Activated T-cell treated with anti-CD3 and anti-CD28 coated beads for 1 hour (primary cell): ENCODE data around the gene SORCS2.
"Not testable (repeated sequence)": the region's sequence is repeated elsewhere in the genome, so short reads cannot be mapped to it uniquely, and the experiment has no call there.

Experiments
- DNase-seq: peaks from one replicate; pipeline ENCODE4 v3.0.0-alpha.2; 2020; ENCODE audit warnings: low read depth

Gene SORCS2

DNA sequence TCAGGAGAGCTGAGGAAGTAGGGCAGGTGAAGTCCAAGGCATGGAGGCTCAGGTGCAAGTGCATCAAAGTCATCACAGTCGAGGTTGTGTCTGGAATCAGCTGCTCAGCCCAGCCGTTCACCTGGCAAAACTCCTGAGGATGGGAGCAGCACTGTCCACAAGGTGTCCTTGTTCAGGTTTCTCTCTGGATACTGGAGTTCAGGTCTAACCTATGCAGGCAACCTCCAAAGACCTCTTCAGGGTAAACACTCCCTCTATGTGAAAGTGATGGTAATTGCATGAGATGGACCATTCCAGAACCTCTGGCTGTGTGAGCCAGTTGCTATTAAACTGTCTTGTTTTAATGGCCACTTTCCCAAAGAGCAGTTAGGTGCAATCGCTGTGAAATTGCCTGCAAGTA lies 362.6 kb downstream of the SORCS2 start:
- DNase-seq, result no peak

DNA sequence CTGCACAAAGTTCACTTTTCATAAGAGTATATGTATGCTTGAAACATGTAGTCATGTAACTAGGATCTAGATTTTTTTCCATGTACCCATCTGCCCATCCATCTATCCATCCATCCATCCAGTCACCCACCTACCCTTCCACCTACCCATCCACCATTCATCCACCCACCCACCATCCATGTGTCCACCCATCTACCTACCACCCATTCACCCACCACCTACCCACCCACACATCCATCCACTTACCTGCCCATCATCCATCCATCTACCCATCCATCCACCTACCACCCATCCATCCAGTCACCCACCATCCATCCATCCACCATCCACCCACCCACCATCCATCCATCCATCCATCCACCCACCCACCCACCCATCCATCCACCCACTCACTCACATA lies 364.2 kb downstream of the SORCS2 start:
- no peak for DNase-seq

DNA sequence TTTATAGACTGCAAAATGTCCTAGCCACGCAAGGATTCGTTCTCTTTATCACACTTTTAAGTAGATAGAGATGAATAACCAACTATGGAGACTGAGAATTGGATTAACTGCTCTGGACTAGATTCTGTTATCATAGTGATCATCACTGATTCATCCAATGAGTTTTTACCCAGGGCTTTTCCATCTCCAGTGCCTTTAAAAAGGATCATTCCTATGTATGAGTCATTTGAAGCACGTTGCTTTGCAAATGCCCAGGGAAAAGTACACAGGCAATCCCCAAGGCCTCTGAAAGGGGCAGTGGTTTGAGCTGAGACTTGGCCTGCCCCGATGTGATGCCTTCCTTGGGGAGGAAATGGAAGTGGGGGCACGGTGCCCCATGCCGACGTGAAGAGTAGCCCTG lies 365.1 kb downstream of the SORCS2 start:
- no peak for DNase-seq

DNA sequence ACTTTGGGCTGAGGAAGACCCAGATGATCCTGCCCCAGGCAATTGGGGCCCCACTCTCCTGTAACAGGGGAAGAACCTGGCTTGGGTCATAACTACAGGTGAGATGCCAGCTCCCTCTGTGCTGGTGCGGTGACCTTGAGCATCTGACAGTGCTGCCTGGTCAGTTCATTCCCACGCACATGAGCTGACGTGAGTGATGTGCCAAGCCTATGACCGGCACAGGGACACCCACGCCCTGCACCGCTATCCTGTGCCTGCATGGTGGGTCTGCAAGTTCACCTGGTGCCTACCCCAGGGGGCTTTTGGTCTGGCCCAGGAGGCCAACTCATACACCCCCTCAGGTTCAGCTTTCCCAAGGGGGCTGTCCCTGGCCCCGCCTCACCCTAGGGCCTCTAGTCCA lies 366.1 kb downstream of the SORCS2 start:
- no peak for DNase-seq

DNA sequence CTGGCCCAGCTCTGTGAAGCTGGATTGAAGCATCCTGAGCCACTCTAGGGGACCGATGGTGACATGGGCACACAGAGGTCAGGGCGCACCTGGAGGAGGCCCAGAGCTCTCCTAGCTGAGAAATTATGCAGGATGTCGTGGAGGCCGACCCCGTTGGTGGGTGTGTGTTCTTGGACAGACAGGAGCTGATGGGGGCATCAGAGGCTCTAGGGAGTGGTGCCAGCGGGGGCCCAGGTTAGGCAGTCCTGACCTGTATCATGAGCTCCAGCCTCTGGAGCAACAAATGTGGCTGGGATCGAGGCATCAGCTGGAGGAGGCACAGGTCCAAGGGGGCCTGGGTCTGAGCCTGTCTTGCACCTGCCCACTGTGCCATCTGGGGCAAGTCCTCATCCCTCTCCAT lies 367.0 kb downstream of the SORCS2 start:
- no peak for DNase-seq

DNA sequence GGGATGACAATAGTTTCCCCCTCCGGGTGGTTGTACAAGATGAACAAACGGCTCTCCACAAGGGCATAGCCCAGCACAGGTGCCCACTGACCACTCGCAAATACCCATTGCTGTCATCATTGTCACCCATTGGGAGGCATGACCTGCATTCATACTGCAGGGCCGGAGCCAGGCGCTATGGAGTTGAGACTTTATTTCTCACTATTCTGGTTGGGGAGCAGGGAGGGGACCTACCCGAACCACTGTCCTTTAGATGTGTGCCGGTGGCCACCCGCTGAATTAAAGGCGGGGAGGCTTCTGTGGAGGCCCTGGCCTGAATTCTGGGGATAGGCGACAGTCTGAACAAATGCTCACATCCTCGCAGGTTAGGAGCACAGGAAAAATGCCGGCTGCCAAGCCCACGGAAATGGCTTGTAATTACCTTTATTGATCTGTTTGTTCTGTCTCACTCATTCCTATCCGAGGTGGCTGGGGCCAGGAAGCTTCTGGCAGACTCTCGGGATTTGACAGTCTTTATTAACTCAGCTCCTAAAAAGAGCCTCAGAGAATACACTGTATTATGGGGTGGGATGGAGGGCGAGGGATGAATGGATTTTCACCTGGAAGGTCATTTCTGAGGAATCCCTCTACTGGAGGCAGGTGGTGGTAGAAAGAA lies 367.5 kb downstream of the SORCS2 start:
- DNase-seq, result no peak

DNA sequence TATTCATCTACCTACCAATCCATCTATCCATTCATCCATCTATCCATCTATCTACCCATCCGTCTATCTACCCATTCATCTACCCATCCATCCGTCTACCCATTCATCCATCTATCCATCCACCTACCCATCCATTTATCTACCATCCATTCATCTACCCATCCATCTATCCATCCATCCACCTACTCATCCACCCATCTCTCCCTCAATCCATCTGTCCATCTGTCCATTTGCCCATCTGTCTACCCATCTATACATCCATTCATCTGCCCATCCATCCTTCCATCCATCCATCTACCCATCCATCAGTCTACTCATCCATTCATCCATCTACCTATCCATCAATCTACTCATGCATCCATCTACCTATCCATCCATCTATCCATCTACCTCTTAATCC lies 369.2 kb downstream of the SORCS2 start:
- DNase-seq, result no peak

DNA sequence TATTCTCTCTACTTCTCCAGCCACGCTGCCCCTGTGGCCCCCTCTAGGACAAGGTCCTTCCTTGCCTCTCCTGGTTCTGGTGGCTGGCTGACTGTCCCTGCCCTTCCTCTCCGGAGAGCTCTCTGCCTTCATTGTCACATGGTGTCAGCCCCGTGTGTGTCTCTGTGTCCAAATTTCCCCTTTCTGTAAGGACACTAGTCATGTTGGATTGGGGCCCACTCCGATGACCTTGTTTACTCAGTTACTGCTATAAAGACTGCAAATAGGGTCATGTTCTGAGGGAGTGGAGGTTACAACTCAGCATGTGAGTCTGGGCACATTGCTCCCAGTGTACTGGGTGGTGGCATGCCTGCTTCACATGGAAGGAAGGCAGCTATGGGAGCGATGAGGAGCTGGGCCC lies 371.9 kb downstream of the SORCS2 start:
- DNase-seq, result no peak

DNA sequence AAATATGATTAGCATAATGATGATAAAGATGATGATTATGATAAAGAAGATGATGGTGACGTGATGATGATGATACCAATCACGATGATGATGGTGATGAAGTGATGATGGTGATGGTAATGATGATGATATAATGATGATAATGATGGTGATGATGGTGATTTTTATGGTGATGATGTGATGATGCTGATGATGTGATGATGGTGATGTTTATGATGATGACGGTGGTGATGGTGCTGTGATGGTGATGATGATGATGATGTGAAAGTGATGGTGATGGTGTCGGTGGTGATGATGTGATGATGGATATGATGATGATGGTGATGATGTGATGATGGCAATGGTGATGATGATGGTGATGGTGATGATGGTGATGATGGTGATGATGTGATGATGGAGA lies 373.1 kb downstream of the SORCS2 start:
- no peak for DNase-seq

DNA sequence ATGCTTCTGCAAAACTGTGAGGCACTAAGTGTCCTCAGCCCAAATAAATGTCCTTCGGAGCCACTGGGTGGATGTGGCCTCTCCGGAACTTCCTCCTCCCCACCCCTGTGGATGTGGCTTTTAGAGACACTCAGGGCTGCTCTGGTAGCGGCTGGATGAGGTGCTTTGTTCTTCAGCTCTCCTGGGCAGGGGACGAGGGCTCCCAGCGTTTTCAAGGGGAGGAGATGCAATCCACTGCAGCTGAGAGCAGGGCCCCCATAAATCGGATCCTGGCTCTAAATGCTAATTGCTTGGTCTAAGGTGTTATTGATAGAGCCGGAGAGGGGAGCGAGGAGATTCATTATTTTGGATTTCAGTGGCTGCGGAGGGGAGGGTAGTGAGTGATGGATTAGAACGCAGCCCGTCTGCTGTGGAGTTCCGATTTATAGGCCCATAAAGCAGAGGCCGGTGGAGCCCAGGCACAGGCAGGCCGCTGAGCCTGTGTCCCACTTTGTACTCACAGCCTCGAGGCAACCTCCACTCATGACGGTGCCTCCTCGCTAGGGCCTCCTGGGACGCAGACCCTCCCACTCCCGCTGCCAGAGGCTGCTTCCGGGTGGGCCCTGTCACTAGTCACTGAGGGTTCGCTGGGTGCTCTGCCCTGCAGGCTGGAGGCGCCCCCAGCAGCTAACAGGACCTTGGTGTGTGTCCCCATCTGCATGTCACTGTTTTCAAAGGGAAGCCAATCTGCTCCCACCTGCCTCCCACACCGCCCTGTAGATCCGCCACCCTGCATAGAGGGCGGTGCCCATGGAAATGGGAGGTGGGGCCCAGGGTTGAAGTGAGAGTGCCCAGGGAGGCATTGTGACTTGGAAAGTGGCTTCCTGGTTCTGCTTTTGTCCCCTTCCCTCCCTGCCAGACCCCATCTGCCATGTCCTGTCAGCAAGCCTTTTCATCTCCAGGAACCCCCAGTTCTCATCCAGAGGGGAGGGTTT lies 377.8 kb downstream of the SORCS2 start:
- no peak for DNase-seq

DNA sequence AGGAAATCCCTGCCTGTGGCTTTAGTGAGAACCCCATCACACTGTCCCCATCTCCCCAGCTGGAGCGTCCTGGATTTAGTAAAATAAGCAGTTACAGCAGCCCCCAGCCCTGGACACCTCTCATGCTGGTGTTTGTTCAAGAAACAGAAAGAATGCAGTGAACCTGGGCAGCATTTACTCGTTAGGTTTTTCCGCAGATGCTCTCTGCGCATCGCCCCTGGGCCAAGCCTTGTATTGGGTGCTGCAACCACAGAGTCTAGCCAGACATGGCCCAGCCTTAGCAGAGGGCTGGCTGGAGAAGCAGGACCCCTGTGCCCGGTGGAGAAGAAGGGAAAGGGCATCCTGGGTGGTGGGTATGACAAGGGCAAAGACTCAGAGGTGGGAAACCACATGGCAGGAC lies 378.7 kb downstream of the SORCS2 start:
- no peak for DNase-seq

DNA sequence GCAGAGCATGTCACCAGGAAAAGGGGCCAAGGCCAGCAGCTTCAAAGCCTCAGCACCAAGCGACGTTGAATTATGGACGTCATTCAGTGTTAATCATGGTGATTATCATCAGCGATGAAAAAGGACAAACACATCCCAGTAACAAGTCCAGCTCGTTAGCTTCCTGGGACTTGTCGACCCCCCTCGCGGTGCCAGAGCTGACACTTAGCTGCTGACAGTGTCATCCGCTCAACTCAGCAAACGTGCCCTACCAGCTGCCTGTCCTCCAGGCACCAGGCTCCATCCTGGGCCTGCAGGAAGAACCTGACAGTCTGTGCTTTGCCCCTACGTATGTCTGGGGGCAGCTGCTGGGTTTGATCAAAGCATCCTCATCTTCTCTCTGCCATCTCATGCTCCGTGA lies 379.4 kb downstream of the SORCS2 start:
- no peak for DNase-seq

DNA sequence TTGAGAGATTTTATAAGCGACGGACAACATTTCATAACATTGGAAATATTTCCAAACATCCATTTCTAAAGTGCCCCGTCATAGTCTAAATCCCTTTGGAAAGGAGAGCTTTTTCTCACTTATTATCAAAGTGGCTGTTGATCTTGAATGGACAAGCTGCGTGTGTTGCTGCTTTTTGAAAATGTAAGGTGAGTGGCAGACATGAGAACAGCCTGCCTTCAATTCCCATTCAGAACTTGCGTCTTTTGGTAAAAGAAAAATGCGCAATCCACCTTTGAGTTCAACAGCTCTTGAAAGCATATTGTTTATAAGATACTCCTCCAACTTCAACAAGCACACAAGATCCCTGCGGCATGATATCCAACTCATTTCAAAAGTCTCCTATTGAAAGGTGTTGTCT lies 380.6 kb downstream of the SORCS2 start:
- no peak for DNase-seq

DNA sequence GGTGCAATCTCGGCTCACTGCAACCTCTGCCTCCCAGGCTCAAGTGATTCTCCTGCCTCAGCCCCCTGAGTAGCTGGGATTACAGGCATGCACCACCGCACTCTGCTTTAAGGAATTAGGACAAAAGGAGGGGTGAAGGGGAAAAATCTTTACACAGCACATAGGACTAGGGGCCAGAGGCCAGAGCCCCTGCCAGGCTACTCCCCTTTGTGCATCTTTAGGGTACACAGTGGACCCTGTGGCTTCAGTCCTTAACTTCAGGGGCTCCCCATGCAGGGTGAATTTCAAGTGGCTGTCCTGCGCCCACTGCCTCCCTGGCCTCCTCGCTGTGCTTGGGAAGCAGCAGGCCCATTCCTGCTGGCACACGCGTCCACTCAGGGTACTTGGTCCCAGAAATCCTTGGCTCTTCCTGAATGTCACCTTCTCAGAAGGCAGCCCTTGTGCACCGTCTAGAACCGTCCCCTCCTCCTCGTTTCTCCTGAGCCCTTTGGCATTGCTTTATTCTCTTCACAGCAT lies 381.3 kb downstream of the SORCS2 start:
- no peak for DNase-seq

DNA sequence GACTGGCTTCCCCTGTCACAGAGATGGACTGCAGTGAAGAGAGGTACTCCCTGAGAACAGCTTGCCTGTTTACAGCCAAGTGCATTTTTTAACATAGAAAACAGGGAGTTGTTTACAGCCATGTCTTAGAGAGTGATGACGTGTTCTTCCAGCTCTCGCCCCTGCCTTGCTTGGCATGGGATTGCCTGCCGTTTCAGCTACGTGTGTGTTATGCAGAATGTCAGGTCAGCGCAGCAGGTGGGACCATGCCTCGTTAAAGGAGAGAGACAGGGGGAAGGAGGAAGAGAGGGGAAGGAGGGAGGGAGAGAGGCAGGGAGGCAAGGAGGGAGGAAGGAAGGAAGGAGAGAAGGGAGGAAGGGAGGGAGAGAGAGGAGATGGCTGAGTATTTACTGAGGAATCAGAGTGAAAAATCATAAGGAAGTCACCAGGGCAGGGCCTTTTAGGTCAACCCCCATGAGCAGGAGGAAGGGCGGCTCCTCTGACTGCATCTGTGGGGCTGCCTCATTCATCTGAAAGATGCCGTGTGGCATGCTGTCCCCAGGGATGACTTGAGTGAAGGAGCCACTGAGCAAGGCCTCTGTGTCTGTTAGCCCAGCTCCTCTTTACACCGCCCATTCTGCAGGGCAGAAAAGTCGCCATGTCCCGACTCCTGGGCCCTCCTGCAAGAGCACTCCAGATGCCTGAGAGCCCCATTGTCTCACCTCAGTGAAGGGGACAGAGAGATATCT lies 382.1 kb downstream of the SORCS2 start:
- DNase-seq, result no peak

DNA sequence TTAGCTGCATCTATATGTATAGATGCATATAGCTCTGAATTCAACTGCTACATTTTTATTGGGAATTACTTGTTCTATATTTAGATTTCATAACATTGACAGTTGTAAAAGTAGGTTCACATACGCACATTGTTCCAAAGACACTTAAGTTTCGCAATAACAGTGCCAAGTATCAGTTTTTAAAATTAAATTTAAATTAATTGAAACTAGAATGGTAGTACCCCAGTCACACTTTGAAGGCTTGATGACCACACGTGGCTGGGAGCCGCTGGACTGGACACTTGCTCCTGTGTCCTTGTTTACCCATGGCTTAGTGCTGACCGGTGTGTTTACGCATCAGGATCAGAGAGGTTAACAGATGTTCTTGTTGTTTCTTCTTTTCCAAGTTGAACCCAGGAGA lies 383.1 kb downstream of the SORCS2 start:
- no peak for DNase-seq

DNA sequence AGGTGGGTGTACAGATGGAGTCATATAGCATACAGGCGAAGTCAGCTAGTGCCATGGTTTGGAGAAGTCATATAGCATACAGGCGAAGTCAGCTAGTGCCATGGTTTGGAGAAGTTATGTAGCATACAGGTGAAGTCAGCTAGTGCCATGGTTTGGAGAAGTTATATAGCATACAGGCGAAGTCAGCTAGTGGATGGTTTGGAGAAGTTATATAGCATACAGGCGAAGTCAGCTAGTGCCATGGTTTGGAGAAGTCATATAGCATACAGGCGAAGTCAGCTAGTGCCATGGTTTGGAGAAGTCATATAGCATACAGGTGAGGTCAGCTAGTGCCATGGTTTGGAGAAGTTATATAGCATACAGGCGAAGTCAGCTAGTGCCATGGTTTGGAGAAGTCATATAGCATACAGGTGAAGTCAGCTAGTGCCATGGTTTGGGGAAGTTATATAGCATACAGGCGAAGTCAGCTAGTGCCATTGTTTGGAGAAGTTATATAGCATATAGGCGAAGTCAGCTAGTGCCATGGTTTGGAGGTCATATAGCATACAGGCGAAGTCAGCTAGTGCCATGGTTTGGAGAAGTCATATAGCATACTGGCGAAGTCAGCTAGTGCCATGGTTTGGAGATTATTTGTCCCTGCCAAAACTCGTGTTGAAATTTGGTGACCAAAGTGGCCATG lies 385.2 kb downstream of the SORCS2 start:
- not testable (repeated sequence) for DNase-seq

DNA sequence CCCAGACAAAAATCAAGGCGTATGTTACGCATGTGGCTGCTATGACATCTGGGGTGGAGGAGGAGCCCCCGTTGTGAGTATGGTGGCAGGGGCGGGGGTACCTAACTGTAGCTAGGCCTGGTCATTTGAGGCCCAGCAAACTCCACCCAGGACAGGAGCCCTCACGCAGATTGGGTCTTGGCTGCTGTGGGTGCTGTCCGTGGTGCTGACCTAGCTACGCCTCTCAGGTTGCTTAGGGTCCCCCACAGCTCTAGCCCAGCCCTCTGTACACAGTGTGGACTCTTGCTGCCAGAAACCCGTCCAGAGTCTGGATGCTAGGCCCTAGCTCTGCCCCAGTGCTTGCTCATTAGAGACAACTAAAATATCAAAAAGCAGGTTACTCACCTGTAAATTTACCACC lies 389.1 kb downstream of the SORCS2 start:
- DNase-seq, result no peak

DNA sequence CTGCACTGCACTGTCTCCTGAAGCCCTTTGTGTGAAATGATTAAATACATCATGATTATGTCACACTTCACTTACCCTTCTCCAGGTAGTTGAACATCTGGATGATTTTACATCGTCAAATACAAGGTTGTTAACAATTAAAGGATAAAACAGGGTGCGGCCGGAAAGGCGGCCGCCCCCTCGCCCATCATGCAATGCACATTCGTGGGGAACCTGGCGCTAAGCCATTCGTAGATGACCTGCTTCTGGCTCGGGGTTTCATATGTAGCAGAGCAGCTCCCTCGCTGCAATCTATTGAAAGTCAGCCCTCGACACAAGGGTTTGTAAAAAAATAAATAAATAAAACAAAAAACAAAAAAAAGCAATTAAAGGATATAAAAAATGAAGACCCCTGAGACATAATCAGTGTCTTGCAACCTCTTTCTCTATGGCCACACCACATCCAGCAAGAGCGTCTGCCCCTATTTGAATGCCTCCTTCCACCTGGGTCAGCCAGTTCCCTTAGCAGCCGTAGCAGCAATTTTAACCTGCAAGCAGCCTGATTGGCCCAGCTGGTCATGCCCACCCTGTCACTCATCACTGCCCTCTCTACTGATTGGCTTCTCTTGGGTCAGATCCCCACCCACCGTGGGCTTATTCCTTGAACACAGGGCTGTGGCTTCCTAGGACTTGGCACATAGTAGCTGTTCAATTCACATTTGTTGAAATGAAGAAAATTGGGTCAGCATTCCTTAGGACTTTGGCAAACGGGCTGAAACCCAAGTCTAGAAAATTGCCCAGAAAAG lies 390.2 kb downstream of the SORCS2 start:
- DNase-seq, result no peak

DNA sequence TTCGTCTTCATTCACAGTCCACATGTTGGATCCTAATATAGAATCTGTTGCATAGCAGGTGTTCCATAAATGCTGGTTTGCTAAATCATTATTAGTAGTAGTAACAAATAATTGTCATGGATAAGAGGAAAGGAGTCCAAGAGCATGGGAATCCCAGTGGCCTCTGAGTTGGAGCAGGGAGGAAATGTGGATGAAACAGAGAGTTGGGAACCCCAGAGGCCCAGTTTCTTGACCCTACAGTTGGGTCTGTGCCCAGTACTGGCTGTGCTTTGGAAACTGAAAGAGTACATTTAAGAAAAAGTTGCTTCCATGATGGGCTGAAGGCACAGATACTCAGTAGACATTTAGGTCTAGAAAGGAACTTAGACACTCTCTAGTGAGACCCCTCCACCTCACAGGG lies 391.8 kb downstream of the SORCS2 start:
- no peak for DNase-seq

DNA sequence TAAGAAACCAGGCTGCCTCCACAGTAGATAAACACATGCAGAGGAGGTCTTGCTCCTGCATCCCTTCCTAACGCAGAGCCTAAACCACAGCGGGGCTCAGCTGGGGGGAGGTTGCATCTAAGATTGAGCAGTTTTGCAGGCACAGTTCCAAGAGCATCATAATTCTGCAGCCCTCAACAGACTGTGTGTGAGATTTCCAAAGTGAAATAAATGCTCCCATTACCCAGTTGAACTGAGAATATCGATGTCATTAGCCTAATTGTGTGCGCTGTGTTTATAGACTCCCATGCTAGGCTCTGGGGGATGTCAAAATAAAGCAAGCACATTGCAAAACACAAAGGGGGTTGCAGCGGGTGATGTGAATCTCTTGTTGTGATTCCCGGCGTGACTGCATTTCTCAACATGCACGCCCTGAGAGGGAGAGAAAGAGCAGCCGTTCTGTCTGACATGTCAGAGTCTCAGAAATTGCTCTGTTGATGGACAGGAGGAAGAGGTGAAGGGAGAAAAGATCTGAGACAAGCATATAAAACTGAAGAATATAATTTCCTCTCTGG lies 392.3 kb downstream of the SORCS2 start:
- DNase-seq, result no peak
